Body of pancreas (tissue), 4 donors: ENCODE results near the gene GJA5.

Experiments
- POLR2A ChIP-seq, 3 donors: fragments of 450-650 bp; IDR thresholded peaks; one replicate each; pipeline ENCODE4 v1.6.1; 2016; ENCODE audit warnings: antibody characterized with exemption in 3 of 3, mild to moderate bottlenecking in 2 of 3
- TF ChIP-seq, protein P1 (sequence below), 7 experiments: fragments of 450-650 bp in 4 of 7; fragments of 200-600 bp in 3 of 7; sonication (generic) in 3 of 7; IDR thresholded peaks; one replicate each; pipeline ENCODE4 v1.5.1; 2016 to 2019; ENCODE audit warnings: antibody characterized with exemption in 7 of 7

DNA sequence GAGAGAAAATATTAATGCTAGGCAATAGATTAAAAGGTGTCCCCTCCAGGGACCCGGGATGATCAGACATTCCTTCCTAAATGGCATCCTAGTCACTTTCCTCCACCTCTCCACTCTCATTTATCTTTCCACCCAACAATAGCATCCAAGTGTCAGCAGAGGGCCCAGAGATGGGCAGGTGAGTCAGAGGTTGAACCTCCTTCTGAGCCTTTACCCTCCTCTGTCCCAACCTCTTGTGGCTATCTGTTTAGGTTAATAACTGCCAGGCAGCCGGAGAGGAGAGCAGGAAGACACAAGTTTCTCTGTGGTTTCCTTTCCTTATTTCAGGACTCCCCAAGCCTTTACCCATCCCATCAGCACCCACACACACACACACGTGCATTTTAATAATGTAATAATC is 4.1 kb downstream of the GJA5 start:
- TF ChIP-seq, protein P1, sequence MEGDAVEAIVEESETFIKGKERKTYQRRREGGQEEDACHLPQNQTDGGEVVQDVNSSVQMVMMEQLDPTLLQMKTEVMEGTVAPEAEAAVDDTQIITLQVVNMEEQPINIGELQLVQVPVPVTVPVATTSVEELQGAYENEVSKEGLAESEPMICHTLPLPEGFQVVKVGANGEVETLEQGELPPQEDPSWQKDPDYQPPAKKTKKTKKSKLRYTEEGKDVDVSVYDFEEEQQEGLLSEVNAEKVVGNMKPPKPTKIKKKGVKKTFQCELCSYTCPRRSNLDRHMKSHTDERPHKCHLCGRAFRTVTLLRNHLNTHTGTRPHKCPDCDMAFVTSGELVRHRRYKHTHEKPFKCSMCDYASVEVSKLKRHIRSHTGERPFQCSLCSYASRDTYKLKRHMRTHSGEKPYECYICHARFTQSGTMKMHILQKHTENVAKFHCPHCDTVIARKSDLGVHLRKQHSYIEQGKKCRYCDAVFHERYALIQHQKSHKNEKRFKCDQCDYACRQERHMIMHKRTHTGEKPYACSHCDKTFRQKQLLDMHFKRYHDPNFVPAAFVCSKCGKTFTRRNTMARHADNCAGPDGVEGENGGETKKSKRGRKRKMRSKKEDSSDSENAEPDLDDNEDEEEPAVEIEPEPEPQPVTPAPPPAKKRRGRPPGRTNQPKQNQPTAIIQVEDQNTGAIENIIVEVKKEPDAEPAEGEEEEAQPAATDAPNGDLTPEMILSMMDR (IDR thresholded peaks at IDR 0.05) = no peak
- TF ChIP-seq POLR2A (IDR thresholded peaks at IDR 0.05) = no peak
